NCI-H82 (cell line): ENCODE results near the gene GADD45G.

Source experiments
- DNase-seq: peaks from one replicate; lab custom pipeline; 2025; lab: John Stamatoyannopoulos, UW

Gene GADD45G

DNA sequence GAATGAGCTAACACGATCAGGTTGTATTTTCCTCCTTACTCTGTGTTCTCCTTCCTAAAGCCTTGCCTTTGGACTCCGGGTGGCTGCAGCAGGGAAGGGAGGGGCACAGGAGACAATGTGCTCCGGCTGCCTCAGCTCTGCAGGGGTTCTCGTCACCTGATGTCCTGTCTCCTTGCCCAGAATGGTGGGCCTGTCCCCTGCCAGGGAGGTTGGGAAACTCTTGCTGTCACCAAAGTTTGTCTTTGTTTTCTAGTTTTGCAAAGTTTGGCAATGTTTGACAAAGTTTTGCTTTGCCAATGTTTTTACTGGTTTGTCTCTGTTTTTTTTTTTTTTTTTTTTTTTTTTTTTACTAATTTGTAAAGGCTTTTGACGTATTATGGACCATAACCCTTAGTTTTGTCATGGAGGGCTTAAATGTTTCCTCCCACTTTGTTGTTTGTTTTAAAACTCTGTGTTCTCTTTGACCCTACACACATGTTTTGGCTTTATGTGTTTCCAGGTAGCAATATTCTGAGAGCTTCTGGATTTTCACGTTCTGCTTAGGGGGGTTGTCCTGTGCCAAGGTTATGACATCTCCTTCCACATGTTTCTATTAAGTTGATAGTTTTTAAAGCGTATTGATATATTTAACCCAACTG, 49.3 kb downstream of the GADD45G start:
- DNase-seq = no peak

DNA sequence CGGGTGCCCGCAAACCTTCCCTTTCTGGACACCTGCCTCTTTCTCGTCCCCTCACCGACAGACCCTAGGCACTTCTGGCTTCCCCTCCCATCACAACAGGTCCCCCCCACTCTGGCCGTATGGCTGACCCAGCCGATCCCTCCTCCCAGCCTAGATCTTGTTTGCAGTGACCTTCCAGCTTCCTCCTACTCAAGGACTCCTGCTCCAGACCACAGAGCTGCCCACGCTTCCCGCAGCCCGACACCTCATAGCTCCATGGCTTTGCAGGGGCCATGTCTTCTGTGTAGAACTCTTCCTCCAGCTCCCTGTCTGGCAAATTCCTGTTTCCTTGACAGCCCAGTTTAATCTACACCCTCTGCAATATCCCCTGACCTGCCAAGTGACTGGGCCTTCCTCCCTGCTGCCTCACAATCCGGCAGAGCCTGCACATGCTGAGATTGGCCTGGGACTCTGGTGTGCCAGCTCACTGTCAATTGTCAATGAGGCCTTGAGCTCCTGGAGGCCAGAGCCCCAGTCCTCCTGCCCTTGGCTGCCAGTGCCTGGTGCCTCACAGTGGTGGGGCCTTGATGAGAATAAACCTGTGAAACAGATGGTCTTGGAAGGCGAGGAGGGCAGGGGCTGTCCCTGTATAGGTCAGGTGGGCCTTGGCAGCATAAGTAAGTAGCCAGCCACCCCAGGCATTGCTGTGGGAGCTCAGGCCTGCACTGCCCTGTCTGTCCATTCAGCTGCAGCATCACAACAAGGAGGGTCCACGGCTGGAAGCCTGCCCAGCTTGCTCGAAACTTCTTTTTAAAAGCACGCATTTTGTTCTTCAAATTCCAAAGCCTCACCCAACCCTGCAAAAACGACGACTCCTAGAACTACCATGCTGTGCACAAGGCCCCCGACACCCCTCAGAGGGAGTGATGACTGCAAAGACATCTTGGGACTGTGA, 50.5 kb downstream of the GADD45G start:
- DNase-seq = no peak
